ENCODE results near the gene VAV3.

The VAV3 gene

GRCh38 chr1:107829036-107829770 is 135.8 kb downstream of the VAV3 start:
- no peak for DNase-seq

- DNase-seq = no peak
Measured at GRCh38 chr1:107824946-107825345, 140.0 kb downstream of the VAV3 start.

- DNase-seq = no peak
Measured at GRCh38 chr1:107821340-107821739, 143.6 kb downstream of the VAV3 start.

- no peak for DNase-seq
Measured at GRCh38 chr1:107820801-107821200, 144.2 kb downstream of the VAV3 start.

GRCh38 chr1:107817935-107818334 is 147.0 kb downstream of the VAV3 start:
- DNase-seq = no peak

- DNase-seq = no peak
Measured at GRCh38 chr1:107817206-107817605, 147.8 kb downstream of the VAV3 start.

GRCh38 chr1:107810291-107810951 is 154.6 kb downstream of the VAV3 start:
- no peak for DNase-seq

GRCh38 chr1:107807855-107808254 is 157.1 kb downstream of the VAV3 start:
- no peak for DNase-seq

GRCh38 chr1:107807405-107807804 is 157.6 kb downstream of the VAV3 start:
- no peak for DNase-seq

- DNase-seq = no peak
Measured at GRCh38 chr1:107806902-107807301, 158.1 kb downstream of the VAV3 start.

- DNase-seq = no peak
Measured at GRCh38 chr1:107804741-107805140, 160.2 kb downstream of the VAV3 start.

GRCh38 chr1:107804134-107804533 is 160.8 kb downstream of the VAV3 start:
- DNase-seq = no peak

- DNase-seq = no peak
Measured at GRCh38 chr1:107803579-107803978, 161.4 kb downstream of the VAV3 start.

- DNase-seq = no peak
Measured at GRCh38 chr1:107802654-107803053, 162.3 kb downstream of the VAV3 start.

- no peak for DNase-seq
Measured at GRCh38 chr1:107795994-107796393, 169.0 kb downstream of the VAV3 start.

- no peak for DNase-seq
Measured at GRCh38 chr1:107795441-107795840, 169.5 kb downstream of the VAV3 start.

GRCh38 chr1:107794571-107794970 is 170.4 kb downstream of the VAV3 start:
- no peak for DNase-seq

- DNase-seq = peak in 1 of 2 experiments; percentile 22
Measured at GRCh38 chr1:107793896-107794453, 171.0 kb downstream of the VAV3 start.

- no peak for DNase-seq
Measured at GRCh38 chr1:107791348-107791747, 173.6 kb downstream of the VAV3 start.

GRCh38 chr1:107789817-107790524 is 175.0 kb downstream of the VAV3 start:
- DNase-seq = no peak

- peak in 1 of 2 experiments; percentile 6 for DNase-seq
Measured at GRCh38 chr1:107788206-107789202, 176.5 kb downstream of the VAV3 start.

GRCh38 chr1:107787299-107787698 is 177.7 kb downstream of the VAV3 start:
- no peak for DNase-seq
